ENCODE results near the gene ZNF446.

DNA sequence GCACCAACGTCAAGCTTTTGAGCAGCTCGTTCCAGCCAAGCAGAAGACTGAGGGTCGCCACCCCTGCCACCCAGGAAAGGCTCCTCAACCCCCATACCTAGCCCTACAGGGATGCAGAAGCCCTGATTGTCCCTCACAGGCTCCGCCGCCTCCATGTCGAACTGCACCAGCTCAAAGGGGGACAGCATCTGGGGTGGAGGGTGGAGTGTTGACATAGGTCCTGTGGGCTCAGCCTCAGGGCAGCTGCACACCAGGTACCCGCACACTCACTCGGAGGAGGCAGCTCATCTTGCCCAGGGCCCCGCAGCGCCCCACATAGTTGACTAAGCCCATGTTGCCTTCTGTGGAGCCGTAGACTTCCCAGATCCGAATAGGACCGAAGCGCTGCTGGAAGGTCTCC is 24.1 kb downstream of the ZNF446 start:
- TF ChIP-seq CTCF (IDR thresholded peaks at IDR 0.05) (no peak), POLR2A (IDR thresholded peaks at IDR 0.05) (no peak)

All from right lobe of liver (tissue), 4 donors.